Osteocyte (in vitro differentiated cells): ENCODE data around the gene GNAO1. TPM values are rescaled to one million over a fixed set of nuclear protein-coding genes. Genes with fewer than 3 reads are reported as not detected.

ENCODE experiments used
- DNase-seq: peaks from one replicate; pipeline ENCODE4 v3.0.0; 2021; ENCODE audit warnings: mixed read lengths; ENCODE audit not compliant: unreplicated experiment; ENCODE audit errors: extremely low spot score
- H3K27ac Mint-ChIP-seq: one replicate; pipeline ENCODE4 v1.8.0; 2021; ENCODE audit warnings: mild to moderate bottlenecking, mixed read lengths; ENCODE audit not compliant: unreplicated experiment
- H3K27me3 Mint-ChIP-seq: one replicate; pipeline ENCODE4 v1.8.0; 2021; ENCODE audit warnings: mixed read lengths; ENCODE audit not compliant: unreplicated experiment
- H3K36me3 Mint-ChIP-seq: one replicate; pipeline ENCODE4 v1.8.0; 2021; ENCODE audit warnings: mixed read lengths; ENCODE audit not compliant: unreplicated experiment
- H3K4me1 Mint-ChIP-seq: one replicate; pipeline ENCODE4 v1.8.0; 2021; ENCODE audit warnings: mixed read lengths; ENCODE audit not compliant: unreplicated experiment
- H3K4me3 Mint-ChIP-seq: one replicate; pipeline ENCODE4 v1.8.0; 2021; ENCODE audit warnings: mild to moderate bottlenecking, moderate library complexity, mixed read lengths; ENCODE audit not compliant: unreplicated experiment
- H3K9me3 Mint-ChIP-seq: one replicate; pipeline ENCODE4 v1.8.0; 2021; ENCODE audit warnings: mixed read lengths; ENCODE audit not compliant: unreplicated experiment
- CTCF ChIP-seq: fragments of 200-600 bp; sonication (generic); IDR thresholded peaks from 2 replicates; pipeline ENCODE4 v1.5.0; 2021; ENCODE audit warnings: antibody characterized with exemption, mild to moderate bottlenecking, moderate library complexity
- total RNA-seq: library from RNA; stranded (reverse); gene quantifications from 2 replicates; pipeline ENCODE4 v1.2.1, GENCODE V29; 2021

The GNAO1 gene
- total RNA-seq, 1 donor from 2014 or later = 0.56 TPM

- no peak overlapping the region for H3K27ac Mint-ChIP-seq
- no peaks in the 10 kb centered on the region for H3K27me3 Mint-ChIP-seq
- H3K4me3 Mint-ChIP-seq = no peak overlapping the region
- no peak for TF ChIP-seq CTCF
- H3K9me3 Mint-ChIP-seq = no peaks in the 10 kb centered on the region
- DNase-seq = no peak
- H3K4me1 Mint-ChIP-seq = peaks cover 14% of the 10 kb centered on the region
- no peaks in the 10 kb centered on the region for H3K36me3 Mint-ChIP-seq
These were observed 81.2 kb downstream of the GNAO1 start for GRCh38 chr16:56272583-56272894.

GRCh38 chr16:56273615-56274014 lies 82.3 kb downstream of the GNAO1 start:
- Mint-ChIP-seq H3K4me1 (peaks cover 14% of the 10 kb centered on the region), H3K4me3 (no peak overlapping the region), H3K9me3 (no peaks in the 10 kb centered on the region), H3K27me3 (no peaks in the 10 kb centered on the region), H3K36me3 (no peaks in the 10 kb centered on the region), H3K27ac (no peak overlapping the region)
- DNase-seq = no peak
- no peak for TF ChIP-seq CTCF

GRCh38 chr16:56274369-56274768 lies 83.1 kb downstream of the GNAO1 start:
- Mint-ChIP-seq H3K4me1 (peaks cover 11% of the 10 kb centered on the region), H3K36me3 (no peaks in the 10 kb centered on the region), H3K27me3 (no peaks in the 10 kb centered on the region), H3K4me3 (no peak overlapping the region), H3K9me3 (no peaks in the 10 kb centered on the region), H3K27ac (no peak overlapping the region)
- no peak for DNase-seq
- no peak for TF ChIP-seq CTCF

- no peak overlapping the region for H3K27ac Mint-ChIP-seq
- peaks cover 5% of the 10 kb centered on the region for H3K4me1 Mint-ChIP-seq
- no peaks in the 10 kb centered on the region for H3K36me3 Mint-ChIP-seq
- H3K4me3 Mint-ChIP-seq = no peak overlapping the region
- TF ChIP-seq CTCF = no peak
- H3K9me3 Mint-ChIP-seq = no peaks in the 10 kb centered on the region
- DNase-seq = no peak
- H3K27me3 Mint-ChIP-seq = no peaks in the 10 kb centered on the region
These were observed 83.8 kb downstream of the GNAO1 start for GRCh38 chr16:56275076-56275475.

- no peak overlapping the region for H3K27ac Mint-ChIP-seq
- no peak for DNase-seq
- H3K4me1 Mint-ChIP-seq = peaks cover 5% of the 10 kb centered on the region
- TF ChIP-seq CTCF = no peak
- no peak overlapping the region for H3K4me3 Mint-ChIP-seq
- no peaks in the 10 kb centered on the region for H3K27me3 Mint-ChIP-seq
- H3K36me3 Mint-ChIP-seq = no peaks in the 10 kb centered on the region
- H3K9me3 Mint-ChIP-seq = no peaks in the 10 kb centered on the region
These were observed 84.5 kb downstream of the GNAO1 start for GRCh38 chr16:56275801-56276200.
